ENCODE measurements around the gene MT3. TPM values are rescaled to one million over a fixed set of nuclear protein-coding genes. Genes with fewer than 3 reads are reported as not detected.

Gene MT3
- total and polyA plus RNA-seq, 2 of the 8 experiments (the other 6 are each of a cell fraction or from before 2014, with no cell fraction given), result 0.17 TPM; not detected in 1

- no peak for TF ChIP-seq SRF (IDR thresholded peaks at IDR 0.05; ENCODE audit: low read depth, low read length)
- no peak for TF ChIP-seq CHD1 (IDR thresholded peaks at IDR 0.05; ENCODE audit: low read depth, low read length)
- TF ChIP-seq RBBP5 (IDR thresholded peaks at IDR 0.05; ENCODE audit: borderline replicate concordance, low read depth, low read length), result 0 out of 2 replicates have a peak, but pooled peaks have one; percentile 64
- TF ChIP-seq KDM5A (IDR thresholded peaks at IDR 0.05; ENCODE audit: low read length), result no peak
- TF ChIP-seq BRCA1 (IDR thresholded peaks at IDR 0.05; ENCODE audit: low read depth, low read length), result no peak
- peak; percentile 65 for TF ChIP-seq KDM4A (IDR thresholded peaks at IDR 0.05; ENCODE audit: low read depth, low read length, severe bottlenecking)
- TF ChIP-seq TBP (IDR thresholded peaks at IDR 0.05; ENCODE audit: low read depth, low read length), result peak; percentile 87; the same call in 1 of the 2 replicates
- no peak for TF ChIP-seq CBX5 (IDR thresholded peaks at IDR 0.05; ENCODE audit: low read depth, low read length)
- peak; percentile 96 for TF ChIP-seq SUZ12 (IDR thresholded peaks at IDR 0.05; ENCODE audit: low read length)
- 0 out of 2 replicates have a peak, but pooled peaks have one; percentile 11 for TF ChIP-seq CREB1 (IDR thresholded peaks at IDR 0.05)
- no peak for TF ChIP-seq ASH2L (IDR thresholded peaks at IDR 0.05; ENCODE audit: low read length)
- TF ChIP-seq EP300 (IDR thresholded peaks at IDR 0.05; ENCODE audit: borderline replicate concordance in 1 of 2, low read depth in 2 of 2, low read length in 2 of 2), result no peak
Measured at GRCh38 chr16:56625140-56625942, 36.0 kb downstream of the MT3 start, which contains the start of gene MT1E (continued).

Measured in H1 (cell line).